Measurements from ENCODE around the gene IGLON5.
A peak's percentile ranks its signal among the peaks of the same experiment; 100 is the strongest.

The IGLON5 gene

GRCh38 chr19:51338563-51339312 is 27.3 kb downstream of the IGLON5 start:
- peak; percentile 82 for DNase-seq (ENCODE audit: low spot score)

GRCh38 chr19:51339313-51339686 is 27.9 kb downstream of the IGLON5 start:
- no peak for DNase-seq (ENCODE audit: low spot score)

DNA sequence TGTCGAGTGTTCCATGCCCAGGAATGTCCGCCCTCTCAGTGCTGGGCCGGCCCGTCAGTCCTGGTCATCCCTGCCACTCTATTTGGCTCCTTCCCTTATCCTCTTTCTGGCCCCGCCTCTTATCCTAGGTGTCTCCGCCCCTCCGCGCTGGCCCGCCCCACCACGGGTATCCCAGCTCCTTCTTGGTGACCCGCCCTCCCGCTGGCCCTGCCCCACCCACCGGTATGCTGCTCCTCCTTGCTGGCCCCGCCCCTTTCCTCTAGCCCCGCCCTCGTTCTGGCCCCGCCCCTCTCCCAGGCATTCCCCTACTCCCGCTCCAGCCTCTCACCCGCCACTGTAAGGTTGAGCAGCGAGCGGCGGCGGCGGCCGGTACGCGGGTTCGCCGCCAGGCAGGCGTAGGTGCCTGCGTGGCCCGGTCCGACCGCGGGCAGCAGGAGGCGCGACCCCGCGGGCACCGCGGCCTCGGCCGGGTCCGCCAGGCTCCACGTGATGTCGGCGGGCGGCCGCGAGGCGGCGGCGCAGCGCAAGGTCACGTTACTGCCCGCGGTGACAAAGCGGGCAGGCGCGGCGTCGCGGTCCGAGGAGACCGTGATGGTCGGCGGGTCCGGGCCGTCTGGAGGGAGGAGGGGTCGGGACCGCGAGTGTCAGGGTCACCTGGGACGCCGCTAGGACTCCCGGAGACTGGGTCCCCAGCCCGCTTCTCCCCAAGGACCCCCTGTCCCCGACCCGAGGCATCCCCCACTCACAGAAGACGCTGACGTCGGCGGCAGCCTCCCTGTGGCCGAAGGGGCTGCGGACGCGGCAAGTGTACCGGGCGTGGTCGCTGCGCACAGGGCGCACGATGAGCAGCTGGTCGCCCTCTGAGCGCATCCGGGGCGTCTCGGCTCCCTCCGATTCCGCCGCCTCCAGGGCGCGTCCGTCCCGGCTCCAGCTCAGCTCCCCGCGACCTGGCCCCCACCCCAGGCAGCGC is 28.5 kb downstream of the IGLON5 start:
- peak; percentile 97 for DNase-seq (ENCODE audit: low spot score)

DNA sequence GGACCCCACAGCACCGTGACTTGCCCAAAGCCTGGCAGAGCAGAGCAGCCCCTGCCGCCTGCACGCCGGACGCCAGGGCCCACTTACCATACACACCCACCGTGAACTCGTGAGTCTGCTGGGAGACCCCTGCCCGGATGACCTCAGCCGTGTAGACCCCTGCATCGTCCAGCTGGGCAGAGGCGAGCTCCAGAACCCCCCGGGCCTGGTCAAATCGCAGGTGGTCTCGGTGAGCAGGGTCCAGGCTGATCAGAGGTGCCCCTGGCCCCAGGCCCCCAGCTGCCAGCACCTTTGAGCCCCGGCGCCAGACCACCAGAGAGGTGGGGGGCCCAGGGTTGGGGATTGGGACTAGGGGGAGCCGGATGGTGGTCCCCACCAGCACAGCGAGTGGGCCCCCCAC is 29.6 kb downstream of the IGLON5 start:
- no peak for DNase-seq (ENCODE audit: low spot score)

GRCh38 chr19:51341976-51342580 is 30.6 kb downstream of the IGLON5 start, which contains the start of gene VSIG10L:
TSS of gene VSIG10L (minus strand) at chr19:51342139. CDS start at chr19:51342124, 15 bp downstream.
- no peak for DNase-seq (ENCODE audit: low spot score)

GRCh38 chr19:51342631-51343569 is 31.5 kb downstream of the IGLON5 start:
- DNase-seq (ENCODE audit: low spot score): no peak

DNA sequence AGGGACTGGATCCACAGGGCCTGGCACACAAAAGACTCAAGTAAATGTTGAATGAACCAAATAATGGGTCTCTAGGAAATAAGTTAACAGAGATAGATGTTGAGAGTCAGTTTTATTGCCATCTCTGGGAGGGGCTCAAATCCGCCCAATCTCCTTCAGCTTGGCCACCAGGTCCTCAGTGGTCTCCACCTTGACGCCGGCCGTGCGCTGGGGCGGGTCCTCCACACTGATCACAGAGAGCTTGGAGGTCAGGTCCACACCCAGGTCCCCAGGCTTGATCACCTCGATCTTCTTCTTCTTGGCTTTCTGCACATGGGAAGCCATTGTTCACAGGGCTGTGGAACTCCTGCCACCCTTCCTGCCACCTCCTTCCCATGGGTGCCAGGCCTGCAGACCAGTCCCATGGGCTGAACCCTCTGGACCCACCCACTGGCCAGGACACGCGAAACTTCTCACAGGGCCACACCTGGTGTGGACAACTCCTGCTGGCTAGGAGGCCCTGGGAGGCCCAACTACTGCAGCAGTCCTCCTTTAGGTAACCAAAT is 33.7 kb downstream of the IGLON5 start:
- DNase-seq (ENCODE audit: low spot score): no peak

GRCh38 chr19:51346742-51347141 is 35.3 kb downstream of the IGLON5 start:
- no peak for DNase-seq (ENCODE audit: low spot score)

DNA sequence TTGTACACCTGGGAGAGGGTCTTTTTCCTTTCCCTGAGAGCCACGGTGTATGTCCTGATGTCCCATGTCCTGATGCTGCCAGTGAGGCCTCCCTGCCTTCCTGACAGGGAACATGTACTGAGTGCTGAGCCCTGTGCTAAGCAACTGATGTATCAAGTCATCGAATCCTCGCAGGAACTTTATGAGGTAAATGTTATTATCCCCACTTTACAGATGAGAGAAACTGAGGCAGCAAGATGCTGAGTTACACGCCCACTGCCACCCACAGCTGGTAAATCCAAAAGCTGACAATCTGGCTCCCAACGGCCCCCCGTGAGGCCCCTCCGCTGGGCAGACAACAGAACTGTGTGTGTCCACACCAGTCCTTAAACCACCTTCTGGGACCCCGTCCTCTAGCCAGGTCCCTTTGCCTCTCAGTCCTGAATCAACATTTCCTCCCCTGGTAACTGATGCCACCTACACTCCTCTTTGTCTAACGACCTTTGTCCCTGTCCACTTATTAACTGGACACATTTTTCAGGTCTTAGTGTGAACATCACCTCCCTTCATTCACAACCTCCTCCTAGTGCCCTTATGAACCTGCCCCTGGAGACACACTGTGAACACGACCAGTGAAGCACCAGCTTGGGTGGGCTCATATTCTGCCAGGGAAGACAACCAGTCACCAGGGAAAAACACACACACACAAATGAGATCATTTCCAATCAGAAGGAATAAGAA is 35.9 kb downstream of the IGLON5 start:
- no peak for DNase-seq (ENCODE audit: low spot score)

DNA sequence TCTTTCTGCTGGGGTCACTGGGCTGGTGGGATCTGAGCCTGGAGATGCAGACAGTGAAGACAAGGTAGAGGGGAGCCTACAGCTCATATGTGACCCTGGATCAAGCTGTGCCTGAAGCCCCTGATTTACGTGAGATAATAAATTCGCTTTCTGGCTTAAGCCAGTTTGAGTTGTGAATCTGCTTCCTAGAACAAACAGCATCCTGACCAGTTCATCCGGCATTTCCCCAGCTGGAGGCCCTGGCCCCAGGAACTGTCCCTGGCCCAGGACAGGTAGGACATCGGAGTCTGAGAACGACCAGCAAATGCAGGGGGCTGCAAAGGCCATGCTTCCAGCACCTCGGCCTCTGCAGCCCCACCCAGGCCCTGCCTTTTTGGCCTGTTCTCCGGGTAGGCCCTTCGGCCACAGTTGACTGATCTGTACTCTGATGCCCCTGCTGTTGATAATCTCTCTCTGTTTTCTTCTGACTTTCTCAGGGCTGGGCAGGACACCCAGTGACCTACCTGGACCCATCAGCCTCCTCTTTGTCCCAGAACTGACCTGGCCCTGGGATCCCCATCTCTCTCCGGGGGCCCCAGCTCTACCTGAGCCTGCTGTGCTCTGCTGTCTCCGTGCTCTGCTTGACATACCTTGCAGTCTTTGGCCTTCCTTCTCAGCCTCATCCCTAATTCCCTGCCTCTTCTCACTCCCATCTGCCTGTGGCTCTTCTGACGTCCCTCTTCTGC is 40.0 kb downstream of the IGLON5 start:
- DNase-seq (ENCODE audit: low spot score): no peak

GRCh38 chr19:51352783-51353360 is 41.4 kb downstream of the IGLON5 start:
- no peak for DNase-seq (ENCODE audit: low spot score)

DNA sequence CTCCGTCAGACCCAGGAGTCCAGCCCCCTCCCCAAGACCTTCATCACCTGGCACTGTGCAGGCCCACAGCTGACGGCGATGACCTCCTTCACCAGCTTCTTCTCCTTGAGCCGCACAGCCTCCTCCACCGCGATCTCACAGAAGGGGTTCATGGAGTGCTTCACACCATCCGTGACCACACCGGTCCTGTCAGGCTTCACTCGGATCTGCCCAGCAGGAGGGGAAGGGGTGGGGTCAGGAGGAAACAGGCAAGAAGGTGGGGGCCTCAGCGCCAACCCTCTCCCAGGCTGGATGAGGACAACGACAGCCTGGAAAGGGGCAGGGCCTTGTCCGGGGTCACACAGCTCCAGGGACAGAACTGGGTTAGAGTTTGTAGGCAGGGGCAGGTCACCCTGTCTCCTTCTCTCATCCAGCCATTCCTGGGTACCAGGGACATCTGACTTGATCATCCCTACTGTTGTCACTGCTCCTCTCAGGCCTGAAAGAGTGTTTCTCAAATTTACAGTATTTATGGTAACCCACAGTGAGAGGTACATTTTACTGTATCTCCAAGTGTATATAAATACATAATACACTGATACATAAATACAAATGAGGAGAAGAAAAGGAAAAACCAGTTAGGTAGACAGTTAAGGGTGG is 42.8 kb downstream of the IGLON5 start:
- DNase-seq (ENCODE audit: low spot score): no peak

- DNase-seq (ENCODE audit: low spot score): no peak
These were observed 43.3 kb downstream of the IGLON5 start for GRCh38 chr19:51354742-51355148.

GRCh38 chr19:51356159-51356801 is 44.8 kb downstream of the IGLON5 start:
- no peak for DNase-seq (ENCODE audit: low spot score)

DNA sequence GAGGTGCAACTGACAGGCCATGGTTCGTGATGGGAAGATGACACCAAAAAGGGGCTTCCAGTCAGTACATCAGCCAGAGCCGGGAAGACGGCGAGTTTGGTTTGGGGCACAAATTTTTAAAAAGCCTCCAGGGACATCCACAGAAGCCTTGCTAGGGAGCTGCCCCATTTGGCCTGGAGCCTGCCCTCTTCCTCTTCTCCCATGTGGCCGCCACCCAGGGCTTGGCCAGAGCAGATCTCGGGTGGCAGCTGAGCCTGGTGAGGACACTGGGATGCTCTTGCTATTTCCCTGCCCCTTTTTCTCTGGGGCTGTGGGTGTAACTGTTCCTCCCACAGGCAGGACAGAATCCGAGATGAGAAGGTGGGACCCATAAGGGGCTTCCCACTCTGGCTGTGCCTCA is 46.5 kb downstream of the IGLON5 start:
- DNase-seq (ENCODE audit: low spot score): no peak

DNA sequence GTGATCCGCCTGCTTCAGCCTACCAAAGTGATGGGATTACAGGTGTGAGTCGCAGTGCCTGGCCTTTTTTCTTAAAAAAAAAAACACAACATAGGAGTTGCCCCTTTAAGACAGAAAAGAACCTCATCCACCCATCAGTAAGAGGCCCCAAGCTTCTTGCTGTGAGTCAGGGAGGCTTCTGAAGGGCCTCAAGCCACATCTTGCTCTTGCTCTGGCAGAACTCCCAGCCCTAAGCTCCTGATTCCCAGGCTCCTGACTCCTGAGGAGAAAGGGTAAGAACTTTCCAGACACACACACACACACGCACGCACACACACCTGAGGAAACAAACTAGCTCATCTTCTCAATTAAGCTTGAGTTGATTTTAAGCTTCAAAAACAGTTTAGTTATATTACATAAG is 47.9 kb downstream of the IGLON5 start:
- DNase-seq (ENCODE audit: low spot score): no peak

GRCh38 chr19:51361239-51361638 is 49.8 kb downstream of the IGLON5 start:
- DNase-seq (ENCODE audit: low spot score): no peak
